Smooth muscle cell (in vitro differentiated cells): ENCODE results near the gene PGS1. TPM values are rescaled to one million over a fixed set of nuclear protein-coding genes. Genes with fewer than 3 reads are reported as not detected.

Experiments used
- DNase-seq: peaks from one replicate; lab custom pipeline; 2025; ENCODE audit not compliant: unreplicated experiment; lab: John Stamatoyannopoulos, UW
- H2AFZ ChIP-seq: fragments of 200-600 bp; sonication (generic); 2 replicates; pipeline ENCODE4 v1.6.0; 2016; ENCODE audit warnings: antibody characterized with exemption, low read depth, mild to moderate bottlenecking
- H3F3A ChIP-seq: fragments of 200-600 bp; sonication (generic); 2 replicates; pipeline ENCODE4 v1.6.0; 2017; ENCODE audit warnings: antibody characterized with exemption, low read depth
- H3K27ac ChIP-seq: fragments of 200-600 bp; sonication (generic); 2 replicates; pipeline ENCODE4 v1.5.1; 2016; ENCODE audit warnings: low read depth, mild to moderate bottlenecking
- H3K27me3 ChIP-seq: fragments of 200-600 bp; sonication (generic); 2 replicates; pipeline ENCODE4 v1.6.1; 2016; ENCODE audit warnings: low read depth, mild to moderate bottlenecking
- H3K36me3 ChIP-seq: fragments of 200-600 bp; sonication (generic); 2 replicates; pipeline ENCODE4 v1.5.1; 2016; ENCODE audit warnings: low read depth
- H3K4me1 ChIP-seq: fragments of 200-600 bp; sonication (generic); 2 replicates; pipeline ENCODE4 v1.5.1; 2016; ENCODE audit warnings: low read depth
- H3K4me2 ChIP-seq: fragments of 200-600 bp; sonication (generic); 2 replicates; pipeline ENCODE4 v1.6.0; 2016; ENCODE audit warnings: mild to moderate bottlenecking
- H3K4me3 ChIP-seq: fragments of 200-600 bp; sonication (generic); 2 replicates; pipeline ENCODE4 v1.5.1; 2016; ENCODE audit warnings: mild to moderate bottlenecking
- H3K79me2 ChIP-seq: fragments of 200-600 bp; sonication (generic); 2 replicates; pipeline ENCODE4 v1.6.0; 2016; ENCODE audit warnings: low read depth, mild to moderate bottlenecking
- H3K9ac ChIP-seq: fragments of 200-600 bp; sonication (generic); 2 replicates; pipeline ENCODE4 v1.6.0; 2016; ENCODE audit warnings: low read depth
- H3K9me3 ChIP-seq: fragments of 200-600 bp; sonication (generic); replicated peaks from 2 replicates; pipeline ENCODE4 v1.5.1; 2016; ENCODE audit warnings: low read depth
- H4K20me1 ChIP-seq: fragments of 200-600 bp; sonication (generic); 2 replicates; pipeline ENCODE4 v1.6.0; 2016; ENCODE audit warnings: low read depth
- WGBS: methylation state at CpG from one replicate; pipeline ENCODE4 v1.1.7; 2016; ENCODE audit warnings: low lambda C conversion rate; 5-methylcytosine and 5-hydroxymethylcytosine counted together
- polyA plus RNA-seq: library from polyadenylated mRNA; unstranded; fragments of >200 nt; fragmentation: Nextera tagmentation; extraction: Ambion mirVana; gene quantifications from 2 replicates; pipeline ENCODE4 v1.2.1, GENCODE V29; 2016
- total RNA-seq: library from RNA; depleted of rRNA; stranded (reverse); fragments of >200 nt; gene quantifications from 2 replicates; pipeline ENCODE4 v1.2.3, GENCODE V29; 2014
- TF ChIP-seq, protein P1 (sequence below): fragments of 200-600 bp; sonication (generic); IDR thresholded peaks from 2 replicates; pipeline ENCODE4 v1.5.1; 2017; ENCODE audit warnings: borderline replicate concordance, mild to moderate bottlenecking, antibody characterized with exemption; ENCODE audit not compliant: insufficient read depth, poor library complexity, severe bottlenecking

Gene PGS1
- total and polyA plus RNA-seq, 2 experiments from 2014 or later = 22.6 to 29.9 TPM

GRCh38 chr17:78466786-78467715 lies 88.6 kb downstream of the PGS1 start:
- H3K4me3 ChIP-seq = no peak overlapping the region
- no peaks in the 10 kb centered on the region for H3F3A ChIP-seq
- no peak overlapping the region for H3K27ac ChIP-seq
- TF ChIP-seq, protein P1, sequence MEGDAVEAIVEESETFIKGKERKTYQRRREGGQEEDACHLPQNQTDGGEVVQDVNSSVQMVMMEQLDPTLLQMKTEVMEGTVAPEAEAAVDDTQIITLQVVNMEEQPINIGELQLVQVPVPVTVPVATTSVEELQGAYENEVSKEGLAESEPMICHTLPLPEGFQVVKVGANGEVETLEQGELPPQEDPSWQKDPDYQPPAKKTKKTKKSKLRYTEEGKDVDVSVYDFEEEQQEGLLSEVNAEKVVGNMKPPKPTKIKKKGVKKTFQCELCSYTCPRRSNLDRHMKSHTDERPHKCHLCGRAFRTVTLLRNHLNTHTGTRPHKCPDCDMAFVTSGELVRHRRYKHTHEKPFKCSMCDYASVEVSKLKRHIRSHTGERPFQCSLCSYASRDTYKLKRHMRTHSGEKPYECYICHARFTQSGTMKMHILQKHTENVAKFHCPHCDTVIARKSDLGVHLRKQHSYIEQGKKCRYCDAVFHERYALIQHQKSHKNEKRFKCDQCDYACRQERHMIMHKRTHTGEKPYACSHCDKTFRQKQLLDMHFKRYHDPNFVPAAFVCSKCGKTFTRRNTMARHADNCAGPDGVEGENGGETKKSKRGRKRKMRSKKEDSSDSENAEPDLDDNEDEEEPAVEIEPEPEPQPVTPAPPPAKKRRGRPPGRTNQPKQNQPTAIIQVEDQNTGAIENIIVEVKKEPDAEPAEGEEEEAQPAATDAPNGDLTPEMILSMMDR = no peak
- 94% methylated on average over 26 of the region's 26 CpGs for WGBS
- no peaks in the 10 kb centered on the region for H3K27me3 ChIP-seq
- H3K4me1 ChIP-seq = no peaks in the 10 kb centered on the region
- H3K4me2 ChIP-seq = no peak overlapping the region
- no peaks in the 10 kb centered on the region for H3K36me3 ChIP-seq
- no peaks in the 10 kb centered on the region for H3K79me2 ChIP-seq
- H2AFZ ChIP-seq = no peak overlapping the region
- H3K9me3 ChIP-seq = no peaks in the 10 kb centered on the region
- no peak overlapping the region for H3K9ac ChIP-seq
- no peaks in the 10 kb centered on the region for H4K20me1 ChIP-seq
- no peak for DNase-seq

- no peak overlapping the region for H3K27ac ChIP-seq
- H3K4me1 ChIP-seq = no peaks in the 10 kb centered on the region
- TF ChIP-seq, protein P1 = no peak
Observed at GRCh38 chr17:78468366-78468765, 89.9 kb downstream of the PGS1 start.

DNA sequence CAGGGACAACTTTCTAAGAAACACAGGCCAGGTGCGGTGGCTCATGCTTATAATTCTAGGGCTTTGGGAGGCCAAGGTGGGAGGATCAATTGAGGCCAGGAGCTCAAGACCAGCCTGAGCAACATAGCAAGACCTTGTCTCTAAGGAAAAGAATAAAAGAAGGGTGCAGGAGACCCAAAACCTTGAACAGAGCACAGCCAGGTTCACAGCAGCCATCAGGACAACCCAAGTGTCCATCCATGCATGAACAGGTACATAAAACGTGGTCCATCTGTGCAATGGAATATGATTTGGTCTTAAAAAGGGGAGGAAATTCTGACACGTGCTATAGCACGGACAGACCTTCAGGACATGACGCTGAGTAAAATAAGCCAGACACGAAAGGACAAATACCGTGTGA lies 91.0 kb downstream of the PGS1 start:
- H3K4me1 ChIP-seq = no peaks in the 10 kb centered on the region
- no peaks in the 10 kb centered on the region for H3K27me3 ChIP-seq
- no peaks in the 10 kb centered on the region for H3K36me3 ChIP-seq
- no peak overlapping the region for H2AFZ ChIP-seq
- H3K4me3 ChIP-seq = no peak overlapping the region
- H3K9me3 ChIP-seq = no peaks in the 10 kb centered on the region
- H3K79me2 ChIP-seq = no peaks in the 10 kb centered on the region
- WGBS = 97% methylated on average over 7 of the region's 7 CpGs
- no peak for DNase-seq
- TF ChIP-seq, protein P1 = no peak
- no peak overlapping the region for H3K4me2 ChIP-seq
- no peaks in the 10 kb centered on the region for H3F3A ChIP-seq
- no peak overlapping the region for H3K9ac ChIP-seq
- no peak overlapping the region for H3K27ac ChIP-seq
- H4K20me1 ChIP-seq = no peaks in the 10 kb centered on the region

More at GRCh38 chr17:78468366-78468765, 89.9 kb downstream of the PGS1 start:
- Histone ChIP-seq H3K4me3 (no peak overlapping the region), H2AFZ (no peak overlapping the region), H3K4me2 (no peak overlapping the region), H3K36me3 (no peaks in the 10 kb centered on the region), H4K20me1 (no peaks in the 10 kb centered on the region), H3F3A (no peaks in the 10 kb centered on the region), H3K79me2 (no peaks in the 10 kb centered on the region), H3K9me3 (no peaks in the 10 kb centered on the region), H3K27me3 (no peaks in the 10 kb centered on the region), H3K9ac (no peak overlapping the region)
- WGBS = 90% methylated on average over 12 of the region's 12 CpGs
- DNase-seq = no peak
